Upper lobe of left lung (tissue), 6 donors: ENCODE measurements around the gene MICAL3. TPM values are rescaled to one million over a fixed set of nuclear protein-coding genes. Genes with fewer than 3 reads are reported as not detected.

Experiments used
- ATAC-seq, 2 donors: fragments of 200-7000 bp; cut with Tn5 transposase; one replicate each; pipeline ENCODE4 v1.9.1; 2022; ENCODE audit warnings: mild to moderate bottlenecking in 2 of 2, moderate library complexity in 2 of 2; ENCODE audit not compliant: low FRiP score in 2 of 2
- DNase-seq, 2 donors: peaks; one replicate each; pipeline ENCODE4 v3.0.0-alpha.2; 2019 to 2020
- H3K27ac ChIP-seq, 4 donors: fragments of 200-600 bp; sonication (generic); one replicate each; pipeline ENCODE4 v1.5.1; 2016 to 2019
- H3K27me3 ChIP-seq, 4 donors: fragments of 200-600 bp; sonication (generic); one replicate each; pipeline ENCODE4 v1.5.1; 2017 to 2019
- H3K36me3 ChIP-seq, 4 donors: fragments of 200-600 bp; sonication (generic); one replicate each; pipeline ENCODE4 v1.5.1; 2016 to 2019
- H3K4me1 ChIP-seq, 4 donors: fragments of 200-600 bp; sonication (generic); one replicate each; pipeline ENCODE4 v1.5.1; 2018 to 2019
- H3K4me3 ChIP-seq, 4 donors: fragments of 200-600 bp; sonication (generic); one replicate each; pipeline ENCODE4 v1.5.1; 2017 to 2019; ENCODE audit warnings: mild to moderate bottlenecking in 2 of 4, moderate library complexity in 1 of 4
- H3K9me3 ChIP-seq, 4 donors: fragments of 200-600 bp; sonication (generic); one replicate each; pipeline ENCODE4 v1.5.1; 2018 to 2019
- CTCF ChIP-seq, 6 experiments: fragments of 450-650 bp in 4 of 6; fragments of 200-600 bp in 2 of 6; sonication (generic) in 2 of 6; IDR thresholded peaks; one replicate each; pipeline ENCODE4 v1.5.1; 2016 to 2019; ENCODE audit warnings: antibody characterized with exemption in 6 of 6
- EP300 ChIP-seq, 4 donors: sonication (generic); formaldehyde crosslinking; IDR thresholded peaks; one replicate each; pipeline ENCODE4 v1.5.1; 2017; ENCODE audit warnings: antibody characterized with exemption in 4 of 4, control low read depth in 2 of 4
- POLR2A ChIP-seq, 4 donors: fragments of 450-650 bp; IDR thresholded peaks; one replicate each; pipeline ENCODE4 v1.5.1; 2016 to 2017; ENCODE audit warnings: antibody characterized with exemption in 4 of 4, mild to moderate bottlenecking in 2 of 4
- POLR2AphosphoS5 ChIP-seq, 2 donors: sonication (generic); formaldehyde crosslinking; IDR thresholded peaks; one replicate each; pipeline ENCODE4 v1.5.1; 2017; ENCODE audit warnings: antibody characterized with exemption in 2 of 2
- WGBS, 2 donors: methylation state at CpG; one replicate each; pipeline ENCODE4 v1.1.5; 2017 to 2018; 5-methylcytosine and 5-hydroxymethylcytosine counted together
- total RNA-seq, 6 donors: library from RNA; depleted of rRNA in 4 of 6; stranded (reverse); fragments of >200 nt in 4 of 6; gene quantifications; one replicate each; pipeline versions ENCODE4 v1.1.0 to v1.2.1, GENCODE V29; 2016 to 2021
- donor health status: DM: no; HTN: no; CAD: no; lungs with moderate emphysema.
- donor health status: DM: no; HTN: yes; CAD: no; lungs with severe emphysema.

MICAL3 gene
- total RNA-seq, 6 donors from 2014 or later = 6.4 to 39.8 (median 23.4) TPM

DNA sequence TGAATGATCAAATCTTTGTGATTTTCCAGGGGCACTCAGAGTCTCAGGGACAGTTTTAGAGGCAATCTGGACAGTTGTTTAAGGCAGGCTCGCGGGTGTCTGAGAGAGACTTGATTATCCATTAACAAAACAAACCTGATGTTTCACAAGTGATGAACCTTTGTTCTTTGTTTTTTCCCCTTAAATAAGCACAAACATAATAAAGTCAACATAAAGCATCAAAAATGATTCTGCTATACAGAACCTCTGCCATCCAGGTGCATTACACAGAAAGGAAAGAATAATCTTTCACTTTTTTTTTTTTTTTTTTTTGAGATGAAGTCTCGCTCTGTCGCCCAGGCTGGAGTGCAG lies 263.2 kb downstream of the MICAL3 start:
- DNase-seq (no peak), ATAC-seq (no peak)
- H3K9me3 ChIP-seq = no peaks in the 10 kb centered on the region
- WGBS, 2 donors = 87 to 96% methylated on average over 4 of the region's 4 CpGs
- H3K27me3 ChIP-seq = no peaks in the 10 kb centered on the region
- no peaks in the 10 kb centered on the region for H3K36me3 ChIP-seq
- H3K4me3 ChIP-seq = no peak overlapping the region
- H3K27ac ChIP-seq = no peak overlapping the region
- no peaks in the 10 kb centered on the region for H3K4me1 ChIP-seq
- no peak for TF ChIP-seq EP300 (IDR thresholded peaks at IDR 0.05)
- no peak for TF ChIP-seq POLR2A (IDR thresholded peaks at IDR 0.05)
- no peak for TF ChIP-seq POLR2AphosphoS5 (IDR thresholded peaks at IDR 0.05)

DNA sequence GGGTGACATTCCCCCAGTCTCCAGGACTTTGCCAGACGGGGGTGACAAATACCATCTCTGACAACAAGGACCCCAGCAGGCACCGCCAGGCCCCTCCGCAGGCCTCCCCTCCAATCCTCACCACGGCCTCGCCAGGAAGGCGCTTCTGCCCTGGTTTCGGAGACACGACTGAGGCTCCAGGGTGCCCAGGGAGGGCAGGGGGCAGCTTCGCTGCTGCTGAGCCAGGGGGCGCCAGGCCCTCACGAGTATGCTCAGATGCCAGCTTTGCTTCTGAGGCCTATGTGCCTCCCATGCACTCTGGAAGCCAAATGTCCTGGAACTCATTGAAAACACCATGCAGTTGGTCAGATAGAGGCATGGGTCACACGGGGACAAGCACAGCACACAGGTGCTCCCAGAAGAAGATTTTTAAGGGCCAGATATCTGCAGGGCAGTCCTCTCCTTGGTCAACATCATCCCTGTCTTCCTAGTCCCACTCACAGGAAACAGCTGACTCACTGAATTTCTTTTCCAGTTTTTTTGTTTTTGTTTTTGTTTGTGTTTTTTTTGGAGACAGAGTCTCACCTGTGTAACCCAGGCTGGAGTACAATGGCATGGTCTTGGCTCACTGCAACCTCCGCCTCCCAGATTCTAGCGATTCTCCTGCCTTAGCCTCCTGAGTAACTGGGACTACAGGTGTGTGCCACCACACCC lies 270.0 kb downstream of the MICAL3 start:
- ATAC-seq (no peak), DNase-seq (peak in 1 of 2 donors; percentile 57)
- H3K9me3 ChIP-seq = no peaks in the 10 kb centered on the region
- no peaks in the 10 kb centered on the region for H3K36me3 ChIP-seq
- no peak overlapping the region for H3K4me3 ChIP-seq
- TF ChIP-seq EP300 (IDR thresholded peaks at IDR 0.05) (no peak), CTCF (IDR thresholded peaks at IDR 0.05) (peak in 1 of 6 experiments; percentile 20)
- 84 to 93% methylated on average over 7 to 12 of the region's 14 CpGs for WGBS, 2 donors
- H3K27me3 ChIP-seq = no peaks in the 10 kb centered on the region
- no peaks in the 10 kb centered on the region for H3K4me1 ChIP-seq
- no peak overlapping the region for H3K27ac ChIP-seq

GRCh38 chr22:17753401-17753989 lies 270.9 kb downstream of the MICAL3 start:
- TF ChIP-seq EP300 (IDR thresholded peaks at IDR 0.05) (no peak), POLR2A (IDR thresholded peaks at IDR 0.05) (no peak), POLR2AphosphoS5 (IDR thresholded peaks at IDR 0.05) (no peak), CTCF (IDR thresholded peaks at IDR 0.05) (no peak)
- WGBS, 2 donors = 80% methylated on average over 10 to 11 of the region's 13 CpGs
- H3K9me3 ChIP-seq = no peaks in the 10 kb centered on the region
- no peaks in the 10 kb centered on the region for H3K4me1 ChIP-seq
- no peak overlapping the region for H3K4me3 ChIP-seq
- no peak overlapping the region for H3K27ac ChIP-seq
- DNase-seq (no peak), ATAC-seq (peak; percentile 21 to 86)
- H3K36me3 ChIP-seq = no peaks in the 10 kb centered on the region
- no peaks in the 10 kb centered on the region for H3K27me3 ChIP-seq

DNA sequence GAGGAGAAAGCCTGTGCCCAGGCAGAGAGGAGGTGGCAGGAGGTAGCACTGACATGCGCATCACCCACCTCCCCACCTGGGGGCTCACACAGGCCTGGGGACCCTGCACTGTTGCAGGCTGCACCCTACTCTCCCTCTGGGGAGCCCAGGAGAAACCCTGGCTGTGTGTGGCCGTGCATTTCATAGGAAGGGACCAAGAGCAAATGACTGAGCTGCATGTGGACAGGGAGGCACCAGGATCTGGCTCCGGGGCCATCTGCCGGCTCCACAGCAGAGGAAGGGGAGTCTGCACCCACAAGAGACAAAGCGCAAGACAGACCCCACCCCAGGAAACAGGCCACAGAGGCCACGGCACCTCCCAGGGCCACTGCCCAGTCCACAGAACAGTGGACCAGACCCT lies 272.8 kb downstream of the MICAL3 start:
- no peak for ATAC-seq

More for the DNA sequence above, 272.8 kb downstream of the MICAL3 start:
- Histone ChIP-seq H3K4me1 (no peaks in the 10 kb centered on the region), H3K27me3 (no peaks in the 10 kb centered on the region), H3K4me3 (no peak overlapping the region), H3K9me3 (no peaks in the 10 kb centered on the region), H3K36me3 (no peaks in the 10 kb centered on the region), H3K27ac (no peak overlapping the region)
- TF ChIP-seq POLR2AphosphoS5 (IDR thresholded peaks at IDR 0.05) (no peak), CTCF (IDR thresholded peaks at IDR 0.05) (no peak), POLR2A (IDR thresholded peaks at IDR 0.05) (no peak), EP300 (IDR thresholded peaks at IDR 0.05) (no peak)
- 86 to 96% methylated on average over 1 to 5 of the region's 6 CpGs for WGBS, 2 donors
- no peak for DNase-seq
